Endothelial cell (in vitro differentiated cells): ENCODE data around the gene NPAS2. TPM values are rescaled to one million over a fixed set of nuclear protein-coding genes. Genes with fewer than 3 reads are reported as not detected.
A peak's percentile ranks its signal among the peaks of the same experiment; 100 is the strongest.

ENCODE experiments used
- DNase-seq: peaks from one replicate; pipeline ENCODE4 v3.0.0; 2021; ENCODE audit warnings: low spot score
- H3K27ac Mint-ChIP-seq: one replicate; pipeline ENCODE4 v1.8.0; 2021; ENCODE audit warnings: mixed read lengths, inconsistent platforms; ENCODE audit not compliant: unreplicated experiment
- H3K27me3 Mint-ChIP-seq: one replicate; pipeline ENCODE4 v1.8.0; 2021; ENCODE audit warnings: mild to moderate bottlenecking, moderate library complexity, mixed read lengths, inconsistent platforms; ENCODE audit not compliant: unreplicated experiment
- H3K36me3 Mint-ChIP-seq: one replicate; pipeline ENCODE4 v1.8.0; 2021; ENCODE audit warnings: mild to moderate bottlenecking, low read depth, mixed read lengths, inconsistent platforms; ENCODE audit not compliant: unreplicated experiment
- H3K4me1 Mint-ChIP-seq: one replicate; pipeline ENCODE4 v1.8.0; 2021; ENCODE audit warnings: mild to moderate bottlenecking, mixed read lengths, inconsistent platforms; ENCODE audit not compliant: unreplicated experiment
- H3K4me3 Mint-ChIP-seq: one replicate; pipeline ENCODE4 v1.8.0; 2021; ENCODE audit warnings: mild to moderate bottlenecking, mixed read lengths, inconsistent platforms; ENCODE audit not compliant: unreplicated experiment
- H3K9me3 Mint-ChIP-seq: one replicate; pipeline ENCODE4 v1.8.0; 2021; ENCODE audit warnings: mixed read lengths, inconsistent platforms; ENCODE audit not compliant: unreplicated experiment
- total RNA-seq: library from RNA; stranded (reverse); fragmentation: NEBNext Ultra II Directional; extraction: Animal tissue kit (Norgen Biotek cat#: 25700); gene quantifications from one replicate; pipeline ENCODE4 v1.2.1, GENCODE V29; 2021; ENCODE audit not compliant: unreplicated experiment
- TF ChIP-seq, protein P1 (sequence below): fragments of 200-600 bp; sonication (generic); IDR thresholded peaks from one replicate; pipeline ENCODE4 v1.5.0; 2021; ENCODE audit warnings: antibody characterized with exemption; ENCODE audit not compliant: unreplicated experiment

Gene NPAS2
- total RNA-seq, 1 donor from 2014 or later = 70.1 TPM

DNA sequence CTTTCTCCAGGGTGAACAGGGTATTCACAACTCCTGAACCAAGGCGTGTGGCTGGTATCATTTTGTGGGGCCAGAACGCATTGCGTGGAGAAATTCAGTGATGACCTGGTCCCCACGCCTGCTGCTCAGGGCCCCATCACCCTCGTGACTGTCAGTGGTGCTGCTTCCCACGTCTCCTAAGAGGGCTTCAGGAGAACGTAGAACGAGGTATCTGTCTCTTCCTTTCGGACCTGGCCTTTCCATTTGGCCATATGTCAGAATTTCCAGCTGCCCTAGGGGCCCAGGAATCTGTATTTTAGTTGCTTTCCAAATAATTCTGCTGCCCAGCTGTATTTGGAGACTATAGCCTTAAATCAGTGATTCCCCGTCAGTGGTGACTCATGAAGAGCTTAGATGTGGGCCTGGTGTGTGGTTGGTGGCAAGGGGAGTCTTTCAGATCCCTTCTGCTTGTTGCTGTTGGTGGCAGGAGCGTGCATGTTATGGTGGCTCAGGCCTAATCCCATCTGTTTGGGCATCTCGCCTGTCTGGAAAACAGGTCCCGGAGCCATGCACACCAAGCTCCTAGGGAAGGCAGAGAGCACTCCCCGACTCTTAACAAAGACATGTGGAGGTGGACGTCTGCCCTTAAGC is 56.4 kb downstream of the NPAS2 start:
- Mint-ChIP-seq H3K36me3 (peaks cover 28% of the 10 kb centered on the region), H3K4me1 (peaks cover 51% of the 10 kb centered on the region), H3K27ac (peak overlapping the region; percentile 85), H3K9me3 (no peaks in the 10 kb centered on the region), H3K4me3 (peak overlapping the region; percentile 51), H3K27me3 (peaks cover 2% of the 10 kb centered on the region)
- TF ChIP-seq, protein P1, sequence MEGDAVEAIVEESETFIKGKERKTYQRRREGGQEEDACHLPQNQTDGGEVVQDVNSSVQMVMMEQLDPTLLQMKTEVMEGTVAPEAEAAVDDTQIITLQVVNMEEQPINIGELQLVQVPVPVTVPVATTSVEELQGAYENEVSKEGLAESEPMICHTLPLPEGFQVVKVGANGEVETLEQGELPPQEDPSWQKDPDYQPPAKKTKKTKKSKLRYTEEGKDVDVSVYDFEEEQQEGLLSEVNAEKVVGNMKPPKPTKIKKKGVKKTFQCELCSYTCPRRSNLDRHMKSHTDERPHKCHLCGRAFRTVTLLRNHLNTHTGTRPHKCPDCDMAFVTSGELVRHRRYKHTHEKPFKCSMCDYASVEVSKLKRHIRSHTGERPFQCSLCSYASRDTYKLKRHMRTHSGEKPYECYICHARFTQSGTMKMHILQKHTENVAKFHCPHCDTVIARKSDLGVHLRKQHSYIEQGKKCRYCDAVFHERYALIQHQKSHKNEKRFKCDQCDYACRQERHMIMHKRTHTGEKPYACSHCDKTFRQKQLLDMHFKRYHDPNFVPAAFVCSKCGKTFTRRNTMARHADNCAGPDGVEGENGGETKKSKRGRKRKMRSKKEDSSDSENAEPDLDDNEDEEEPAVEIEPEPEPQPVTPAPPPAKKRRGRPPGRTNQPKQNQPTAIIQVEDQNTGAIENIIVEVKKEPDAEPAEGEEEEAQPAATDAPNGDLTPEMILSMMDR = no peak
- DNase-seq = no peak

DNA sequence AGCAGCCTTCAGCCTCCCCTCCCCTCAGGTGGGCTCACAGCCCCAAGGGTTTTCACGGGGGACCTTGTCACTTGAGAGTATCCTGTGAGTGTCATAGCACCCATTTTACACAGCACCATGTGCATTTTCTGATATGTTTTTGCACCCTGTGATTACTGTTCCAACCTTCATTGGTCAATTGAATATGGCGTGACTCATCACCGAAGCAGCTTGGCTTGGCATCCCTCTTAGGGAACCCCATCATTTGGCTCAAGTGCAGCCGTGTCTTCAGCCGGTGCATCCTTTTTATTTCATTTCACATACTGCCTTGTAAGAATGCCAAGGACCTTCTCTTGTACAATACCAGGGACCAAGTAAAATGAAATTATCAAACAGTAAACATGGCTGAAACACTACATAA is 57.6 kb downstream of the NPAS2 start:
- H3K4me3 Mint-ChIP-seq = no peak overlapping the region
- TF ChIP-seq, protein P1 = no peak
- no peaks in the 10 kb centered on the region for H3K9me3 Mint-ChIP-seq
- H3K27me3 Mint-ChIP-seq = peaks cover 2% of the 10 kb centered on the region
- DNase-seq = no peak
- H3K27ac Mint-ChIP-seq = no peak overlapping the region
- H3K36me3 Mint-ChIP-seq = peaks cover 22% of the 10 kb centered on the region
- H3K4me1 Mint-ChIP-seq = peaks cover 56% of the 10 kb centered on the region

DNA sequence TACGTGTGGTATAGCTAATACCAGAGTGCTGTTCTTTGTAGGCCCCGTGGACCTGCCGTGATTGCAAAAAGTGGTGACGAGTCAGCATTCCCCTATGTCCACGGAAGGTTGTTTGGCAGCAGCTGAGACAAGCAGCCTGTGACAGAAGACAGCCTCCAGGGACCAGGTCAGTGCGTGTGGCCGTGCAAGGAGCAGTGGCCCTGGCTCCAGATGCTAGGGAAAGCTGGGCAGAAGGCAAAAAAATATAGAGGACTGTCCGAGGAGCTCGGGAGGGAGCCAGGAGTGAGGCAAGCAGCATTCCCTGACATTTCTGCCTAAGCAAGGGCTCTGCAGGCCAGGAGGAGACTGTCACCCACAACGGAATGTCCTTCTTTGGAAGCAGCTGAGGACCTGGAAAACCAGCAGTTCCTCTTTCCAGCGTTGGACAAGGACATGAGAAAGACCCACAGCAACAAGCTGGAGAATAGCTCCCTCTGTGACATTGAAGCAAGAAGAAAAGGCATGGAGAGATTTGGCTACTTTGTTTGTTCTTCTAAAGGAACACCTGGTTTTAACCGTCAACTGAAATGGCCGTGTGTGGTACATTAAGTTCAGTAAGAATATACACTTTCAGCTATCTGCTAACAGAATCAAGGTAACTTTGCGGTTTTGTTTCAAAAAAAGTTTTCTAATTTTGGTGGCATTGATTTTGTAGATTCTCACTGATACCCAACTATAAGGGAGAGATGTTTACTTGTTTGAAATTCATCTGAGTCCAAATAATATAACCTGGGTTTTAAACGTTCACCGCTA is 58.3 kb downstream of the NPAS2 start:
- TF ChIP-seq, protein P1 = no peak
- no peak for DNase-seq
- H3K27ac Mint-ChIP-seq = no peak overlapping the region
- peaks cover 22% of the 10 kb centered on the region for H3K36me3 Mint-ChIP-seq
- H3K4me3 Mint-ChIP-seq = no peak overlapping the region
- H3K9me3 Mint-ChIP-seq = no peaks in the 10 kb centered on the region
- peaks cover 2% of the 10 kb centered on the region for H3K27me3 Mint-ChIP-seq
- peaks cover 60% of the 10 kb centered on the region for H3K4me1 Mint-ChIP-seq

DNA sequence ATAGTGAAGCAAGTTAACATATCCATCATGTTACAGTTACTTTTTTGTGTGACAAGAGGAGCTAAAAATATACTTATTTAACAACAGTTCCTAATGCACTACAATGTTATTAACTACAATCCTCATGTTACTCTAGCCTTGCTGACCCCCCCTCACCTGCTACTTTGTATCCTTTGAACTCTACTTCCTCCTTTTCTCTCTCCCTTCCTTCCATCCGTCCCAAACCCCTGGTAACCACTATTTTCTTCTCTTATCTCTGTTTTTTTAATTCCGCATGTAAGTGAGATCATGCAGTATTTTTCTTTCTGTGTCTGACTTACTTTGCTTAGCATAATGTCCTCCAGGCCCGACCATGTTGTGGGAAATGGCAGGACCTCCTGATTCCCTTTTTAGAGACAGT is 59.4 kb downstream of the NPAS2 start:
- DNase-seq = no peak
- peak overlapping the region; percentile 9 for H3K27ac Mint-ChIP-seq
- H3K9me3 Mint-ChIP-seq = no peaks in the 10 kb centered on the region
- peaks cover 2% of the 10 kb centered on the region for H3K27me3 Mint-ChIP-seq
- TF ChIP-seq, protein P1 = no peak
- H3K4me1 Mint-ChIP-seq = peaks cover 70% of the 10 kb centered on the region
- peaks cover 22% of the 10 kb centered on the region for H3K36me3 Mint-ChIP-seq
- H3K4me3 Mint-ChIP-seq = no peak overlapping the region

DNA sequence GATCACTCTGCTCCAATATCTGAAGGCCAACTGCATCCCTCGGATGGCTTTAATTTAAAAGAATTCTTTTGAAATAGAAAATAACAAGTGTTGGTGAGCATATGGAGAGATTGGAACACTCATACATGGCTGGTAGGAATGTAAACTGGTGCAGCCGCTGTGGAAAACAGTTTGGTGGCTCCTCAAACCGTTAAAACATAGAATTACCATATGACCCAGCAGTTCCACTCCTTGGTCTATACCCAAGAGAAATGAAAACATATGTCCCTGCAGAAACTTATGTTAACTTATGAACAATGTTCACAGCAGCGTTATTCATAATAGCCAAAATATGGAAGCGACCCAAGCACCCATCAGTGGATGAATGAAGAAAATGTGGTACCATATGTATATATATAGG is 60.1 kb downstream of the NPAS2 start:
- TF ChIP-seq, protein P1 = no peak
- Mint-ChIP-seq H3K27ac (peak overlapping the region; percentile 9), H3K4me3 (no peak overlapping the region), H3K9me3 (no peaks in the 10 kb centered on the region), H3K27me3 (peaks cover 2% of the 10 kb centered on the region), H3K4me1 (peaks cover 73% of the 10 kb centered on the region), H3K36me3 (peaks cover 22% of the 10 kb centered on the region)
- DNase-seq = no peak
